Esophagus (tissue), 2 donors: Measurements from ENCODE around the gene DEF6. TPM values are rescaled to one million over a fixed set of nuclear protein-coding genes. Genes with fewer than 3 reads are reported as not detected.
A peak's percentile ranks its signal among the peaks of the same experiment; 100 is the strongest.
"Not testable (repeated sequence)": the region's sequence is repeated elsewhere in the genome, so short reads cannot be mapped to it uniquely, and the experiment has no call there.

Experiments used
- H3K27ac ChIP-seq, 2 donors: one replicate each; pipeline ENCODE4 v1.5.1; 2013; ENCODE audit warnings: low read depth in 2 of 2, mild to moderate bottlenecking in 2 of 2, inconsistent platforms in 1 of 2, low read length in 1 of 2, moderate library complexity in 1 of 2
- H3K27me3 ChIP-seq, 2 donors: one replicate each; pipeline ENCODE4 v1.6.1; 2013; ENCODE audit warnings: low read length in 2 of 2, control low read depth in 1 of 2, mild to moderate bottlenecking in 1 of 2; ENCODE audit not compliant: insufficient read depth in 2 of 2, control insufficient read depth in 1 of 2
- H3K36me3 ChIP-seq, 2 donors: one replicate each; pipeline ENCODE4 v1.6.1; 2013; ENCODE audit warnings: low read length in 1 of 2; ENCODE audit not compliant: control insufficient read depth in 2 of 2, insufficient read depth in 2 of 2
- H3K4me1 ChIP-seq, 2 donors: one replicate each; pipeline ENCODE4 v1.6.1; 2013; ENCODE audit warnings: low read length in 1 of 2; ENCODE audit not compliant: control insufficient read depth in 2 of 2, insufficient read depth in 2 of 2
- H3K4me3 ChIP-seq, 2 donors: one replicate each; pipeline ENCODE4 v1.5.1; 2013; ENCODE audit warnings: low read length in 2 of 2, mild to moderate bottlenecking in 2 of 2, low read depth in 1 of 2, moderate library complexity in 1 of 2
- H3K9me3 ChIP-seq, 2 donors: one replicate each; pipeline ENCODE4 v1.6.1; 2013; ENCODE audit warnings: mild to moderate bottlenecking in 2 of 2, low read depth in 1 of 2, low read length in 1 of 2, moderate library complexity in 1 of 2; ENCODE audit not compliant: control insufficient read depth in 2 of 2, insufficient read depth in 1 of 2
- WGBS, 2 donors: extraction: QIAGEN DNeasy Blood & Tissue Kit; methylation state at CpG; one replicate each; pipeline ENCODE4 v1.1.7; 2013; 5-methylcytosine and 5-hydroxymethylcytosine counted together
- polyA plus RNA-seq, 2 donors: library from polyadenylated mRNA; stranded (reverse); fragments of 200-250 nt; gene quantifications; one replicate each; pipeline ENCODE4 v1.2.3, GENCODE V29; 2013
- donor health status: healthy with polysubstance abuse.
- donor health status: Bipolar disorder and iron deficiency.

The DEF6 gene
- polyA plus RNA-seq, 2 donors = 25.2 to 38.6 TPM

GRCh38 chr6:35305117-35305516, 7.5 kb downstream of the DEF6 start:
- Histone ChIP-seq H3K27ac (no peak overlapping the region), H3K4me3 (no peak overlapping the region), H3K36me3 (no peaks in the 10 kb centered on the region), H3K4me1 (peaks cover 6 to 8% of the 10 kb centered on the region in 2 donors), H3K27me3 (no peaks in the 10 kb centered on the region), H3K9me3 (no peaks in the 10 kb centered on the region)
- WGBS, 2 donors = 84 to 87% methylated on average over 8 of the region's 8 CpGs

GRCh38 chr6:35307138-35307537, 9.5 kb downstream of the DEF6 start:
- H3K36me3 ChIP-seq, H3K27me3 ChIP-seq, H3K4me1 ChIP-seq, H3K27ac ChIP-seq, H3K4me3 ChIP-seq, H3K9me3 ChIP-seq: not testable (repeated sequence)
- WGBS, 2 donors = 93 to 95% methylated on average over 15 of the region's 15 CpGs

- H3K4me3 ChIP-seq, H3K27me3 ChIP-seq, H3K4me1 ChIP-seq, H3K36me3 ChIP-seq, H3K9me3 ChIP-seq, H3K27ac ChIP-seq: not testable (repeated sequence)
- WGBS, 2 donors = 96 to 100% methylated on average over 2 of the region's 2 CpGs
These were observed 10.9 kb downstream of the DEF6 start for GRCh38 chr6:35308543-35308942.

- Histone ChIP-seq H3K27ac (no peak overlapping the region), H3K36me3 (peaks cover 0 to 4% of the 10 kb centered on the region in 2 donors), H3K27me3 (no peaks in the 10 kb centered on the region), H3K4me1 (no peaks in the 10 kb centered on the region), H3K4me3 (no peak overlapping the region), H3K9me3 (no peaks in the 10 kb centered on the region)
- 91 to 94% methylated on average over 9 of the region's 9 CpGs for WGBS, 2 donors
These were observed 12.1 kb downstream of the DEF6 start for GRCh38 chr6:35309611-35310264.

GRCh38 chr6:35310265-35310831, 12.7 kb downstream of the DEF6 start:
- Histone ChIP-seq H3K4me3 (no peak overlapping the region), H3K4me1 (no peaks in the 10 kb centered on the region), H3K9me3 (no peaks in the 10 kb centered on the region), H3K36me3 (peaks cover 0 to 4% of the 10 kb centered on the region in 2 donors), H3K27me3 (no peaks in the 10 kb centered on the region), H3K27ac (peak overlapping the region in 1 of 2 donors; percentile 6)
- WGBS, 2 donors = 78 to 82% methylated on average over 6 of the region's 6 CpGs

GRCh38 chr6:35311390-35312075, 13.9 kb downstream of the DEF6 start:
- no peaks in the 10 kb centered on the region for H3K27me3 ChIP-seq
- H3K27ac ChIP-seq = peak overlapping the region; percentile 48 to 63
- no peak overlapping the region for H3K4me3 ChIP-seq
- no peaks in the 10 kb centered on the region for H3K4me1 ChIP-seq
- 64 to 70% methylated on average over 6 of the region's 6 CpGs for WGBS, 2 donors
- H3K36me3 ChIP-seq = peaks cover 0 to 4% of the 10 kb centered on the region in 2 donors
- H3K9me3 ChIP-seq = no peaks in the 10 kb centered on the region

GRCh38 chr6:35312076-35312800, 14.6 kb downstream of the DEF6 start:
- Histone ChIP-seq H3K4me3 (no peak overlapping the region), H3K27ac (peak overlapping the region in 1 of 2 donors; percentile 48), H3K9me3 (no peaks in the 10 kb centered on the region), H3K4me1 (no peaks in the 10 kb centered on the region), H3K27me3 (no peaks in the 10 kb centered on the region), H3K36me3 (peaks cover 0 to 4% of the 10 kb centered on the region in 2 donors)
- 90 to 92% methylated on average over 19 of the region's 19 CpGs for WGBS, 2 donors

- no peaks in the 10 kb centered on the region for H3K27me3 ChIP-seq
- peaks cover 0 to 4% of the 10 kb centered on the region in 2 donors for H3K36me3 ChIP-seq
- H3K4me1 ChIP-seq = peaks cover 0 to 4% of the 10 kb centered on the region in 2 donors
- WGBS, 2 donors = 46 to 49% methylated on average over 2 of the region's 2 CpGs
- no peaks in the 10 kb centered on the region for H3K9me3 ChIP-seq
- no peak overlapping the region for H3K27ac ChIP-seq
- no peak overlapping the region for H3K4me3 ChIP-seq
These were observed 15.2 kb downstream of the DEF6 start for GRCh38 chr6:35312807-35313206.

- WGBS, 2 donors = 46 to 47% methylated on average over 28 of the region's 28 CpGs
- no peaks in the 10 kb centered on the region for H3K27me3 ChIP-seq
- peak overlapping the region; percentile 21 to 81 for H3K27ac ChIP-seq
- peaks cover 0 to 14% of the 10 kb centered on the region in 2 donors for H3K4me1 ChIP-seq
- no peaks in the 10 kb centered on the region for H3K9me3 ChIP-seq
- peak overlapping the region; percentile 44 to 57 for H3K4me3 ChIP-seq
- H3K36me3 ChIP-seq = peaks cover 0 to 13% of the 10 kb centered on the region in 2 donors
These were observed 20.0 kb downstream of the DEF6 start for GRCh38 chr6:35317483-35318195.
